Liver (tissue), 9 donors: ENCODE measurements around the gene LSM2. TPM values are rescaled to one million over a fixed set of nuclear protein-coding genes. Genes with fewer than 3 reads are reported as not detected.

Experiments used
- DNase-seq: peaks from one replicate; pipeline ENCODE4 v3.0.0-alpha.2; 2017; ENCODE audit warnings: low spot score
- H3K27ac ChIP-seq, 2 donors: one replicate each; pipeline ENCODE4 v1.7.0; 2013; ENCODE audit warnings: inconsistent platforms in 2 of 2, low read length in 2 of 2, control low read depth in 1 of 2, low read depth in 1 of 2, mild to moderate bottlenecking in 1 of 2
- H3K27me3 ChIP-seq, 4 donors: one replicate each; pipeline versions ENCODE4 v1.6.1 to v1.7.0; 2013; ENCODE audit warnings: low read length in 3 of 4, inconsistent platforms in 1 of 4, mild to moderate bottlenecking in 1 of 4, moderate library complexity in 1 of 4; ENCODE audit not compliant: control insufficient read depth in 4 of 4, insufficient read depth in 4 of 4
- H3K36me3 ChIP-seq, 4 donors: one replicate each; pipeline versions ENCODE4 v1.6.1 to v1.7.0; 2013; ENCODE audit warnings: low read length in 3 of 4, mild to moderate bottlenecking in 3 of 4, low read depth in 1 of 4, moderate library complexity in 1 of 4; ENCODE audit not compliant: control insufficient read depth in 4 of 4, insufficient read depth in 3 of 4
- H3K4me1 ChIP-seq, 4 donors: one replicate each; pipeline versions ENCODE4 v1.6.1 to v1.7.0; 2013; ENCODE audit warnings: low read length in 3 of 4, mild to moderate bottlenecking in 3 of 4, moderate library complexity in 1 of 4; ENCODE audit not compliant: control insufficient read depth in 4 of 4, insufficient read depth in 4 of 4
- H3K4me3 ChIP-seq, 3 donors: one replicate each; pipeline versions ENCODE4 v1.6.1 to v1.7.0; 2013; ENCODE audit warnings: low read length in 3 of 3, control low read depth in 1 of 3, low read depth in 1 of 3, mild to moderate bottlenecking in 1 of 3
- H3K9ac ChIP-seq, 2 donors: one replicate each; pipeline ENCODE4 v1.7.0; 2013; ENCODE audit warnings: low read length in 2 of 2, mild to moderate bottlenecking in 2 of 2, moderate library complexity in 2 of 2, control low read depth in 1 of 2, low read depth in 1 of 2
- H3K9me3 ChIP-seq, 4 donors: one replicate each; pipeline versions ENCODE4 v1.6.1 to v1.7.0; 2013; ENCODE audit warnings: low read length in 3 of 4; ENCODE audit not compliant: control insufficient read depth in 4 of 4
- ATF3 ChIP-seq: IDR thresholded peaks from 2 replicates; pipeline ENCODE4 v1.6.1; 2016; ENCODE audit warnings: antibody characterized with exemption
- CTCF ChIP-seq: fragments of 150-350 bp; IDR thresholded peaks from 2 replicates; pipeline ENCODE4 v1.5.1; 2017; ENCODE audit warnings: improper control_type of control experiment, low read depth, low read length; ENCODE audit not compliant: missing input control
- EGR1 ChIP-seq, 2 donors: IDR thresholded peaks; 2 replicates each; pipeline ENCODE4 v1.6.1; 2016 to 2018; ENCODE audit warnings: antibody characterized with exemption in 2 of 2, low read depth in 2 of 2
- FOXA1 ChIP-seq: IDR thresholded peaks from 2 replicates; pipeline ENCODE4 v1.6.1; 2016; ENCODE audit warnings: antibody characterized with exemption
- FOXA2 ChIP-seq: IDR thresholded peaks from 2 replicates; pipeline ENCODE4 v1.6.1; 2016; ENCODE audit warnings: antibody characterized with exemption
- GABPA ChIP-seq, 2 donors: IDR thresholded peaks in 1 of 2; conservative IDR thresholded peaks in 1 of 2; 2 replicates each; pipeline ENCODE4 v1.6.1; 2016; ENCODE audit warnings: antibody characterized with exemption in 2 of 2, mild to moderate bottlenecking in 1 of 2, moderate library complexity in 1 of 2
- HNF4A ChIP-seq, 2 donors: conservative IDR thresholded peaks; 2 replicates each; pipeline ENCODE4 v1.6.1; 2016; ENCODE audit warnings: antibody characterized with exemption in 2 of 2, mild to moderate bottlenecking in 2 of 2
- HNF4G ChIP-seq: IDR thresholded peaks from 2 replicates; pipeline ENCODE4 v1.6.1; 2016; ENCODE audit warnings: antibody characterized with exemption
- JUND ChIP-seq, 2 donors: IDR thresholded peaks; 2 replicates each; pipeline ENCODE4 v1.6.1; 2016; ENCODE audit warnings: antibody characterized with exemption in 2 of 2
- MAX ChIP-seq: IDR thresholded peaks from 2 replicates; pipeline ENCODE4 v1.6.1; 2016; ENCODE audit warnings: antibody characterized with exemption
- NR2F2 ChIP-seq: IDR thresholded peaks from 2 replicates; pipeline ENCODE4 v1.6.1; 2016; ENCODE audit warnings: antibody characterized with exemption
- RAD21 ChIP-seq, 2 donors: IDR thresholded peaks; 2 replicates each; pipeline ENCODE4 v1.6.1; 2016; ENCODE audit warnings: antibody characterized with exemption in 2 of 2, mild to moderate bottlenecking in 2 of 2
- REST ChIP-seq: IDR thresholded peaks from 2 replicates; pipeline ENCODE4 v1.6.1; 2016; ENCODE audit warnings: antibody characterized with exemption, mild to moderate bottlenecking
- RXRA ChIP-seq, 2 donors: IDR thresholded peaks; 2 replicates each; pipeline ENCODE4 v1.6.1; 2017 to 2018; ENCODE audit warnings: antibody characterized with exemption in 2 of 2, mild to moderate bottlenecking in 1 of 2
- SP1 ChIP-seq: IDR thresholded peaks from 2 replicates; pipeline ENCODE4 v1.6.1; 2018; ENCODE audit warnings: antibody characterized with exemption, mild to moderate bottlenecking
- TAF1 ChIP-seq: conservative IDR thresholded peaks from 2 replicates; pipeline ENCODE4 v1.6.1; 2016; ENCODE audit warnings: antibody characterized with exemption, mild to moderate bottlenecking
- YY1 ChIP-seq: IDR thresholded peaks from 2 replicates; pipeline ENCODE4 v1.6.1; 2016; ENCODE audit warnings: antibody characterized with exemption, mild to moderate bottlenecking
- ZBTB33 ChIP-seq: IDR thresholded peaks from 2 replicates; pipeline ENCODE4 v1.6.1; 2016; ENCODE audit warnings: antibody characterized with exemption
- WGBS: extraction: QIAGEN DNeasy Blood & Tissue Kit; methylation state at CpG from one replicate; pipeline ENCODE4 v1.1.7; 2013; 5-methylcytosine and 5-hydroxymethylcytosine counted together
- polyA plus RNA-seq, 2 donors: library from polyadenylated mRNA; stranded (reverse) in 1 of 2; unstranded in 1 of 2; fragments of 200-250 nt in 1 of 2; fragments of >200 nt in 1 of 2; fragmentation: Nextera tagmentation in 1 of 2; extraction: Ambion mirVana in 1 of 2; gene quantifications; one replicate each; pipeline versions ENCODE4 v1.2.1 to v1.2.3, GENCODE V29; 2013 to 2015
- total RNA-seq, 2 donors: library from RNA; depleted of rRNA; stranded (reverse); fragments of >200 nt; gene quantifications; one replicate each; pipeline ENCODE4 v1.2.3, GENCODE V29; 2014
- donor health status: healthy.
- donor health status: healthy.
- donor health status: healthy.
- donor health status: healthy.
- donor health status: healthy.

LSM2 gene
- total and polyA plus RNA-seq, 4 donors: 7.3 to 18.7 (median 15.5) TPM

- Histone ChIP-seq H3K9ac (no peak overlapping the region), H3K27ac (no peak overlapping the region), H3K27me3 (no peaks in the 10 kb centered on the region), H3K4me1 (peaks cover under 1 to 24% (median 15%) of the 10 kb centered on the region in 4 donors), H3K36me3 (peaks cover 14 to 53% (median 17%) of the 10 kb centered on the region in 4 donors), H3K4me3 (no peak overlapping the region), H3K9me3 (no peaks in the 10 kb centered on the region)
- DNase-seq: no peak
- TF ChIP-seq TAF1 (no peak), RXRA (IDR thresholded peaks at IDR 0.05) (no peak), MAX (no peak), GABPA (IDR thresholded peaks at IDR 0.05 in 1 of 2, conservative IDR thresholded peaks at IDR 0.05 in 1 of 2) (no peak), HNF4A (conservative IDR thresholded peaks at IDR 0.05) (no peak), YY1 (no peak), CTCF (no peak), HNF4G (no peak), EGR1 (IDR thresholded peaks at IDR 0.05; ENCODE audit: low read depth in 2 of 2) (no peak), ATF3 (no peak), FOXA2 (no peak), REST (no peak), FOXA1 (no peak), SP1 (no peak), RAD21 (IDR thresholded peaks at IDR 0.05) (no peak), JUND (IDR thresholded peaks at IDR 0.05) (no peak), ZBTB33 (no peak), NR2F2 (no peak)
- WGBS: 97% methylated on average over 23 of the region's 23 CpGs
These were observed 25.3 kb downstream of the LSM2 start for GRCh38 chr6:31781244-31782125.
